ENCODE measurements around the gene IGF1R.

Gene IGF1R

DNA sequence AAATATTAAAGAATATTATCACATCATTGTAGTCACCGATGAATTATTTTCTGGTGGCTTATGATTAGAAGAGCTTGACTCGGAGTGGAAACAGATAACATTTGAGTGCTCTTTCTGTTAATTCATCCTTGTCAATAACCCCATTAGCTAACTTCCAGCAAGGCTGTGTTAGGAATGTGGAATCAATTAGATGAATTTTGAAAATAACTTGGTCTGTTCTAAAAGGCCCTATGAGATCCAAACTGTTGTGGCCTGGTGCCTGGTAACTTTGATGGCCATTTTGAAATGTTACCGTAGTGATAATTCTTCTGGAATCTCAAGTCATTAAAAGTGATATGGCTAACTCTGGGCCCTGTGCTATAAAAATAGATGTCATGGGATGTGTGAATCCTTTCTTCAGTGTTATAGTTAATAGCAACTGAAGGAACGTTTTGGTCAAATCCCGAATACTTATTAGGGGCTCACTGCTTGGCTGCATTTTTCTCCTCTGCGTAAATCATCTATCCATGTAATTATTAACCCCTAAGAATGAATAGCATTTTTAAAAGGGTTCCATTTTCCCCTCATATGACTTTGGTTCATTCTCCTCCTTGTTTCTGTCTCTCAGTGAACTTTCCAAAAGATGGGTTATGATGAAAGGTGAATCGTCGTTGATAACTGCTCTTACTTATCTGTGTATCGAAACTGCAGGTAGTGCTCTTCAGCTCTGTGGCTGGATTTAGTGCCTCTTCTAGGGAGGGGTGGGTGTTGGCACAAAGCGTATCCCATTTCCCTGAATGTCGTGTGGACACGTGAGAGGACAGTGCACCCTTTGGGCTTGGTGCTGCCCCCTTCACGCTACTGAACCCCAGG is 82.7 kb downstream of the IGF1R start:
- Histone ChIP-seq H3K4me1 (ENCODE audit: control insufficient read depth in 2 of 2, insufficient read depth in 2 of 2, low read length in 2 of 2) (peaks cover 9 to 25% of the 10 kb centered on the region in 2 donors), H3K4me3 (ENCODE audit: low read length in 2 of 2) (no peak overlapping the region), H3K36me3 (ENCODE audit: control insufficient read depth in 2 of 2, insufficient read depth in 2 of 2, low read length in 2 of 2) (no peaks in the 10 kb centered on the region), H3K9me3 (ENCODE audit: control insufficient read depth in 2 of 2, low read length in 2 of 2) (no peaks in the 10 kb centered on the region), H3K9ac (ENCODE audit: low read depth in 1 of 2, low read length in 2 of 2) (no peak overlapping the region), H3K27me3 (ENCODE audit: control insufficient read depth in 2 of 2, insufficient read depth in 2 of 2, low read length in 2 of 2) (no peaks in the 10 kb centered on the region), H3K27ac (ENCODE audit: low read depth in 2 of 2, low read length in 2 of 2) (no peak overlapping the region)

DNA sequence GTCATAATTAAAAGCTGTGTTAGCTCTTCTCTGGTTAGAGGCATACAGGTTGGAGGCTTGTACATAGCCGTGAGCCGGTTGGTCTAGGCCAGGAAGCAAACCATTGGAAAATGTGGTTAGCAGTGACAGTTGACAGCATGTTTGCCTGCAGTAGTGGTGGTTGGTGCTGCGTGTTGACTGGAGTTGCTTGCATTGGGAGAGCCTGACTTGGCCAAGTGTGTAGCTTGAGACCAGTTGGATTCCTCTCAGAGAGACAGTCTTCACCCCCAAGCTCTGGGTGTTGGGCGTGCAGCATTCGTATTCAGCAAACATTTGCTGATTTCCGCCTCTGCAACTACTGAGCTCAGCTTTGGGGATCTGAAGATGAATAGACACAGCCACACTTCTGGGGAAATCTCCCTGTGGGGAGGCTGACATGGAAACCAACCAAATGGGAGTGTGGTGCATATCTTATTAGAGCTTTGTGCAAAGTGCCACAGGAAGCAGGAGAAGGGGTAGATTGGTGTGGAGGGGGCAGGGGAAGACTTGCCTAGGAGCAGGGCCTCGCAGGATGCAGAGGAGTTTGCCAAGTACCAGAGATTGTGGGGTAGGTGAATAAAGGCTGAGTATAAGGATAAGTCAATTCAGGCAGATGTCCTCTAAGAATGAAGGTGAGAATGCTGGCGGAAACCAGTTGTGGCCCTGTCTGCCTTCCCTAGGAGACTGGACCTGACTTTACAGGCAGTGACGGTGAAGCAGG is 83.5 kb downstream of the IGF1R start:
- H3K9me3 ChIP-seq (ENCODE audit: control insufficient read depth in 2 of 2, low read length in 2 of 2) = no peaks in the 10 kb centered on the region
- no peak overlapping the region for H3K4me3 ChIP-seq (ENCODE audit: low read length in 2 of 2)
- peaks cover 9 to 24% of the 10 kb centered on the region in 2 donors for H3K4me1 ChIP-seq (ENCODE audit: control insufficient read depth in 2 of 2, insufficient read depth in 2 of 2, low read length in 2 of 2)
- H3K9ac ChIP-seq (ENCODE audit: low read depth in 1 of 2, low read length in 2 of 2) = no peak overlapping the region
- H3K27me3 ChIP-seq (ENCODE audit: control insufficient read depth in 2 of 2, insufficient read depth in 2 of 2, low read length in 2 of 2) = no peaks in the 10 kb centered on the region
- no peak overlapping the region for H3K27ac ChIP-seq (ENCODE audit: low read depth in 2 of 2, low read length in 2 of 2)
- no peaks in the 10 kb centered on the region for H3K36me3 ChIP-seq (ENCODE audit: control insufficient read depth in 2 of 2, insufficient read depth in 2 of 2, low read length in 2 of 2)

DNA sequence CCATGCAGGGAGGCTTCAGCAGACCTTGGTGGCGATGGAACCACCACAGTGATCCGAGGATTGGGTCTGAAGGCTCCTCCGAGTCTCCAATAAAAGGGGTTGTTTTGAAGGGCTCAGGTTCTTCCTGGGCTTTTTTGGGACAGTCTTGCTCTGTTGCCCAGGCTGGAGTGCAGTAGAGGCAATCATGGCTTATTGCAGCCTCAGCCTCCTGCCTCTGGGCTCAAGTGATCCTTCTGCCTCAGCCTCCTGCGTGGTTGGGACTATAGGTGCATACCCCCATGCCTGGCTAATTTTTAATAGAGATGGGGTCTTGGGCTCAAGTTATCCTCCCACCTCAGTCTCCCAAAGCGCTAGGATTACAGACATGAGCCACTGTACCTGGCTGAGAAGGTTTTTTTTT is 84.8 kb downstream of the IGF1R start:
- no peak overlapping the region for H3K9ac ChIP-seq (ENCODE audit: low read depth in 1 of 2, low read length in 2 of 2)
- peaks cover 3 to 16% of the 10 kb centered on the region in 2 donors for H3K4me1 ChIP-seq (ENCODE audit: control insufficient read depth in 2 of 2, insufficient read depth in 2 of 2, low read length in 2 of 2)
- no peak overlapping the region for H3K27ac ChIP-seq (ENCODE audit: low read depth in 2 of 2, low read length in 2 of 2)
- no peaks in the 10 kb centered on the region for H3K9me3 ChIP-seq (ENCODE audit: control insufficient read depth in 2 of 2, low read length in 2 of 2)
- H3K4me3 ChIP-seq (ENCODE audit: low read length in 2 of 2) = no peak overlapping the region
- no peaks in the 10 kb centered on the region for H3K36me3 ChIP-seq (ENCODE audit: control insufficient read depth in 2 of 2, insufficient read depth in 2 of 2, low read length in 2 of 2)
- H3K27me3 ChIP-seq (ENCODE audit: control insufficient read depth in 2 of 2, insufficient read depth in 2 of 2, low read length in 2 of 2) = no peaks in the 10 kb centered on the region

DNA sequence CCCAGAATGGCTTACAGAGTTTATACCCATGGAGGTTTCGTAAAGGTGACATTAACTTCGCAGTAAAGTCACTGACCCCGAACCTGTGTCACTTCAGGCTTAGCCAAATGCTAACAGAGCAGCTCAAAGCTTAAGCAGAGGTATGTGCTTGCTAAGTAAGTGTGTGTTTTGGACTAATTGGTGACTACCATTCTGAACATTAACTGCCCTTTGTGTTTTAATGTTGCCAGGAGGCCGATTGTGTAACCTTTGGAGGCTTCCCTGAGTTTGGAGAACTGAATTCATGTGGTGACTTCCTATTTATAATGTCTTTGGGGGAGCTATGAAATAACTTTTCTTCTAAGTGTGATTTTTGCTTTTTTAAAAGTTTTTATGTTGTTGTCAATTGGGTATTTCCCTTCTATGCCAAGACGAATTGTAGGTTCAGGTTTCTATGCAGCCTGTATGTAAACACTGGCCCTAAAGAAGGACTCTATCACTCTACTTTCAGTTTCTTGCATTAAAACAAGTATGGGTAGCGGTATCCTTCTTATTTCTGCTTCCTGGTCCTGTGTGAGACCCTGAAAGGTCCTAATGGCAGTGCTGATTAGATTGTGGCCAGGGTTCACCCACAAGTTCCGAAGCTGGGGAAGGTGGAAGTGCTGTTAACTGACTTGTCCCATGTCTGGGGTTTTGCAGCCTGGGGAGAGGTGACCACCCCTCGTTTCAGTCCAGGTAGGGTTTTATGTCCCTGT is 86.3 kb downstream of the IGF1R start:
- H3K27ac ChIP-seq (ENCODE audit: low read depth in 2 of 2, low read length in 2 of 2) = no peak overlapping the region
- no peaks in the 10 kb centered on the region for H3K27me3 ChIP-seq (ENCODE audit: control insufficient read depth in 2 of 2, insufficient read depth in 2 of 2, low read length in 2 of 2)
- no peaks in the 10 kb centered on the region for H3K36me3 ChIP-seq (ENCODE audit: control insufficient read depth in 2 of 2, insufficient read depth in 2 of 2, low read length in 2 of 2)
- peaks cover 3 to 9% of the 10 kb centered on the region in 2 donors for H3K4me1 ChIP-seq (ENCODE audit: control insufficient read depth in 2 of 2, insufficient read depth in 2 of 2, low read length in 2 of 2)
- H3K4me3 ChIP-seq (ENCODE audit: low read length in 2 of 2) = peak overlapping the region in 1 of 2 donors; percentile 16
- H3K9ac ChIP-seq (ENCODE audit: low read depth in 1 of 2, low read length in 2 of 2) = no peak overlapping the region
- H3K9me3 ChIP-seq (ENCODE audit: control insufficient read depth in 2 of 2, low read length in 2 of 2) = no peaks in the 10 kb centered on the region

DNA sequence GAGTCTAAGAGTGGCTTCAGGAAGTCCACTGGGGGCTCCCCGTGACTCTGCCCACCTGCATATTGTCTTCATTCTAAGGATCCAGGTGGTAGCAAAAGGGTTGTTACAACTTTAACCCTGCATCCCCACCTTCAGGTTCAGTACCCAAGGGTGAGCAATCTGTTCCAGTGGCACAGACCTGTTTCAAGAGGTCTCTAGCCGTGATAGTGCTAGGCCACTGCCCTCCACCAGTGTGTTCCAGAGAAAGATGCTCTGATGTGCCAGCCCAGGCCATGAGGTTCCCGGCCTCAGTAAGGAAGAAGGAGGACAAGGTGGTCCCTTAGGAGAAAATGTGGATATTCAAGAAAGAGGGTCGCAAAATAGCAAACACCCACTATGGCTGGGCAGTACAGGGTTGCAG is 87.0 kb downstream of the IGF1R start:
- no peaks in the 10 kb centered on the region for H3K36me3 ChIP-seq (ENCODE audit: control insufficient read depth in 2 of 2, insufficient read depth in 2 of 2, low read length in 2 of 2)
- no peak overlapping the region for H3K27ac ChIP-seq (ENCODE audit: low read depth in 2 of 2, low read length in 2 of 2)
- no peak overlapping the region for H3K4me3 ChIP-seq (ENCODE audit: low read length in 2 of 2)

DNA sequence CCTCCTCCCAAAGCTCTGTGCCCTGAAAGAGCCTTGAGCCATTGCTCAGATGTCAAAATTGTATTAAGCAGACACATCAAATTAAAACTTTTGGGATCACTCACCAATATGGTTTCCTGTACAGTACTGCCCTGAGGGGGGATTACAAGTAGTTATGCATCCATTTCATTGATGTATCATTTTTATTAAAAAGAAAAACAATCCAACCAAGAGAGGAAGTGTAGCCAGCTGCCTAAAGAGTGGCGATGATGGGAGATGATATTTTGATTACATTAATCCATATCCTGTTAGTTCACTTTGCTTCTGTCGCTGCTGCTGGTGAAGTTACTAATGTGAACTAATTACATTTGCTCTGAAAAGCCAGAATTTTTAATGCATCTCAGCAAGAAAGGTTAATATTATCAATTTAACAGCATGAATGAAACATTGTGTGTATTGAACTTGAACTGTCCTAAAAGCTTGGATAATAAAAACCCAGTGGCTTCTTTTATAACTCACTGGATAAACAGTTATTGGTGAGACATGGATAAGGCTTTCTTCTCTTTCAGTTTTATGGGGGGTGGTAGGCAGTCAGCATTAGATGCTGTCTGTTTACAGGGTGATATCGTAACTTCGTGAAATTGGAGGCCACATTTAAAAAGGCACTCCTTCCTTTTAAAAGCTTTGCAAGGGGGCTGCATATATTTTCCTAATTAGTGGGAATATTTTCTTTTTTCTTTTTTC is 87.7 kb downstream of the IGF1R start:
- Histone ChIP-seq H3K4me3 (ENCODE audit: low read length in 2 of 2) (no peak overlapping the region), H3K27me3 (ENCODE audit: control insufficient read depth in 2 of 2, insufficient read depth in 2 of 2, low read length in 2 of 2) (no peaks in the 10 kb centered on the region), H3K27ac (ENCODE audit: low read depth in 2 of 2, low read length in 2 of 2) (no peak overlapping the region), H3K4me1 (ENCODE audit: control insufficient read depth in 2 of 2, insufficient read depth in 2 of 2, low read length in 2 of 2) (peaks cover 3 to 8% of the 10 kb centered on the region in 2 donors), H3K9me3 (ENCODE audit: control insufficient read depth in 2 of 2, low read length in 2 of 2) (no peaks in the 10 kb centered on the region), H3K36me3 (ENCODE audit: control insufficient read depth in 2 of 2, insufficient read depth in 2 of 2, low read length in 2 of 2) (no peaks in the 10 kb centered on the region), H3K9ac (ENCODE audit: low read depth in 1 of 2, low read length in 2 of 2) (no peak overlapping the region)

More for the DNA sequence above, 87.0 kb downstream of the IGF1R start:
- no peak overlapping the region for H3K9ac ChIP-seq (ENCODE audit: low read depth in 1 of 2, low read length in 2 of 2)
- peaks cover 3 to 8% of the 10 kb centered on the region in 2 donors for H3K4me1 ChIP-seq (ENCODE audit: control insufficient read depth in 2 of 2, insufficient read depth in 2 of 2, low read length in 2 of 2)
- H3K9me3 ChIP-seq (ENCODE audit: control insufficient read depth in 2 of 2, low read length in 2 of 2) = no peaks in the 10 kb centered on the region
- no peaks in the 10 kb centered on the region for H3K27me3 ChIP-seq (ENCODE audit: control insufficient read depth in 2 of 2, insufficient read depth in 2 of 2, low read length in 2 of 2)

DNA sequence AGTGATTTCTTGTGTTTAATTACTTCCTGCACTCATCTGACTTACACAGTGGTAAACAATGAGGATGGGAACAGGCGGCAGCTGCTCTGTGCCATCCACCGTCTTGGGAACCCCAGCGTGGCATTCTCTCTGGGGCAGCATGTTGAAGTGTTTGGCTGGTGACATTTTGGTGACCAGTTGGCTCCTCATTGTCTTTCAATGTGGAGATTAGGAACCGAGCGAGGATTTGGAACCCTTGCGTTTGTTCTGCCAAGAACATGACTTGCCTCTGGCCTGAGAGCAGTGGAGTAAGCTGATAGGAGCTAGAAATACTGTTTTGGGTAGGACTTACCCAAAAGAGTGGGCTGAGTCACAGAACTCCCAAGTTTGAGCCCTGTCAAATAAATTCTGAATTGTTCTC is 88.8 kb downstream of the IGF1R start:
- peaks cover 3 to 8% of the 10 kb centered on the region in 2 donors for H3K4me1 ChIP-seq (ENCODE audit: control insufficient read depth in 2 of 2, insufficient read depth in 2 of 2, low read length in 2 of 2)
- no peak overlapping the region for H3K27ac ChIP-seq (ENCODE audit: low read depth in 2 of 2, low read length in 2 of 2)
- no peak overlapping the region for H3K9ac ChIP-seq (ENCODE audit: low read depth in 1 of 2, low read length in 2 of 2)
- H3K27me3 ChIP-seq (ENCODE audit: control insufficient read depth in 2 of 2, insufficient read depth in 2 of 2, low read length in 2 of 2) = no peaks in the 10 kb centered on the region
- no peaks in the 10 kb centered on the region for H3K9me3 ChIP-seq (ENCODE audit: control insufficient read depth in 2 of 2, low read length in 2 of 2)
- no peaks in the 10 kb centered on the region for H3K36me3 ChIP-seq (ENCODE audit: control insufficient read depth in 2 of 2, insufficient read depth in 2 of 2, low read length in 2 of 2)
- no peak overlapping the region for H3K4me3 ChIP-seq (ENCODE audit: low read length in 2 of 2)

DNA sequence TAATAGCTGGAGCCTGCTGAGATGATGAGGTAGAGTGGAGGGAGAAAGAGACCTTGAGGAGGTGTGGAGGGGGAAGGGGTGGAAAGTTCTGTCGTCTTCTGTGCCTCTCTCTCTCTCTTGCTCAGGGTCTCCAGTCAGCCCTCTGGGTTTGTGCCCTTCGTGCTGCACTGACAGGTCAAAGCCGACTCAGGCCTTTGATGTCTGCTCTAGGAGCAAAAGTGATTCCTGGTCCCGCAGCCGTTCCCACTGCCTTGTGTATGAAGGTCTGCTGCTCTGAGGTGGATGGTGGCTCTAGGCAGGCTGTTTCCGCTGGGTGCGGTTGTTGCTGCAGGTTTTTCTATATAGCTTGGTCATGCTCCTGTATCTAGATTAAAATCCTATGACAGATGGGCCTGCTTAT is 89.4 kb downstream of the IGF1R start:
- H3K4me3 ChIP-seq (ENCODE audit: low read length in 2 of 2) = no peak overlapping the region
- no peaks in the 10 kb centered on the region for H3K36me3 ChIP-seq (ENCODE audit: control insufficient read depth in 2 of 2, insufficient read depth in 2 of 2, low read length in 2 of 2)
- H3K4me1 ChIP-seq (ENCODE audit: control insufficient read depth in 2 of 2, insufficient read depth in 2 of 2, low read length in 2 of 2) = peaks cover 3 to 8% of the 10 kb centered on the region in 2 donors
- no peaks in the 10 kb centered on the region for H3K9me3 ChIP-seq (ENCODE audit: control insufficient read depth in 2 of 2, low read length in 2 of 2)
- H3K27ac ChIP-seq (ENCODE audit: low read depth in 2 of 2, low read length in 2 of 2) = no peak overlapping the region
- H3K9ac ChIP-seq (ENCODE audit: low read depth in 1 of 2, low read length in 2 of 2) = no peak overlapping the region
- H3K27me3 ChIP-seq (ENCODE audit: control insufficient read depth in 2 of 2, insufficient read depth in 2 of 2, low read length in 2 of 2) = no peaks in the 10 kb centered on the region

DNA sequence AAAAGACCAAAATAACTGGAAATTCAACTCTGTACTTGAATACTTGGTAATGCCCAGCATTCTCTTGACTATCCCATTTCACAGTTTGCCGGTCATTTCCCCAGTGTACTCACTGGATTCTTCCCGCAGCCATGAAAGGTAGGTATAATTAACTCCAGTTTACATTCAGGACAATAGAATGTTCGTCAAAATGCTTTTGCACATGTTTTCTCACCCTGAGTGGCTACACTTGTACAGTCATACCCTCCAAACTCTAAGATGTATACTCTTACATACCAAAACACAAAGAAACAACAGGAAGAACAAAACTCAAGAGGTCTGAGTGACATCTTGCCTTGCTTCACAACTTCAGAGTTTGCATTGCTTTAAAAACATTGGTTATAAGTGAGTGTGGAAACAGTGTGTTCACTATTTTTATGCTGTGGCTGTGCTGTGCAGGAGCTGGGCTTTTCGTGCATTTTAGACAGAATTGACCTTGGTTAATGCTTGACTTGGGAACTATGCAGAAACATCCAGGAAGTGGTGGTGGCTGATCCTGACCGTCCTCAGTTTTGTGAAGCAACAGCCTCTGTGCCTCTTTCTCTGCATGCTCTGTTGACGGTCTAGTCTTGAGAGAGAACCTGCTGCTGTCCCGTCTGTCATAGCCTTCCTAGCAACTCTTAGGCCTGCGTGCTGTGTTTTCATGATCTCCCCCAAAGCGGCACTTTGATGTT is 90.5 kb downstream of the IGF1R start:
- no peaks in the 10 kb centered on the region for H3K36me3 ChIP-seq (ENCODE audit: control insufficient read depth in 2 of 2, insufficient read depth in 2 of 2, low read length in 2 of 2)
- no peak overlapping the region for H3K4me3 ChIP-seq (ENCODE audit: low read length in 2 of 2)
- no peaks in the 10 kb centered on the region for H3K9me3 ChIP-seq (ENCODE audit: control insufficient read depth in 2 of 2, low read length in 2 of 2)
- H3K27me3 ChIP-seq (ENCODE audit: control insufficient read depth in 2 of 2, insufficient read depth in 2 of 2, low read length in 2 of 2) = no peaks in the 10 kb centered on the region
- H3K27ac ChIP-seq (ENCODE audit: low read depth in 2 of 2, low read length in 2 of 2) = no peak overlapping the region
- H3K4me1 ChIP-seq (ENCODE audit: control insufficient read depth in 2 of 2, insufficient read depth in 2 of 2, low read length in 2 of 2) = peaks cover 3 to 12% of the 10 kb centered on the region in 2 donors
- no peak overlapping the region for H3K9ac ChIP-seq (ENCODE audit: low read depth in 1 of 2, low read length in 2 of 2)

Data from mucosa of rectum (tissue), 2 donors.